COLO829 (cell line): ENCODE data around the gene SPATA7.

Experiments
- DNase-seq: peaks from one replicate; pipeline ENCODE4 v3.0.0; 2012; ENCODE audit warnings: low spot score

Gene SPATA7

DNA sequence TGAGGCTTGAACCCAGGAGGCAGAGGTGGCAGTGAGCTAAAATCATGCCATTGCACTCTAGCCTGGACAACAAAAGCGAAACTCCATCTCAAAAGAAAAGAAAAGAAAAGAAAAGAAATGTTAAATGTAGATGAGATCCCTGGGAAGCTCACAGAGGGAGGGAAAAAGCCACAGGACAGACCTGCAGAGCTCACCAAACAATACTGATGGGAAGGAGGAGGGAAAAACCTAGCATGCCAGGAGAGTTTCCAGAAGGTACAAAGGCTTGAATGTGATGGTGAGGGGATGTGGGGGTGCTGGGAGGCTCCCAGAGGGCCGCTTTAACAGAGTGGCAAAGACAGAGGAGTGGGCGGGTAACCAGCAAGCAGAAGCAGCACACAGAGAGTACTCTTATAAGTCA lies 97.1 kb downstream of the SPATA7 start:
- DNase-seq = no peak
